GM23338 (cell line): ENCODE results near the gene ASPRV1. TPM values are rescaled to one million over a fixed set of nuclear protein-coding genes. Genes with fewer than 3 reads are reported as not detected.

ENCODE experiments used
- ATAC-seq: fragments of 200-7000 bp; cut with Tn5 transposase; 3 replicates; pipeline ENCODE4 v1.9.1; 2020
- DNase-seq: peaks from one replicate; pipeline ENCODE4 v3.0.0-alpha.2; 2015; ENCODE audit warnings: low spot score
- H2AFZ ChIP-seq: fragments of 200-600 bp; sonication (generic); 2 replicates; pipeline ENCODE4 v1.8.0; 2016; ENCODE audit warnings: antibody characterized with exemption, mild to moderate bottlenecking, moderate library complexity
- H3F3A ChIP-seq: fragments of 200-600 bp; sonication (generic); replicated peaks from 2 replicates; pipeline ENCODE4 v1.8.0; 2017; ENCODE audit warnings: antibody characterized with exemption, mixed run types, low read depth
- H3K27ac ChIP-seq: fragments of 200-600 bp; sonication (generic); 2 replicates; pipeline ENCODE4 v1.6.1; 2016; ENCODE audit warnings: low read depth
- H3K27me3 ChIP-seq: fragments of 200-600 bp; sonication (generic); 2 replicates; pipeline ENCODE4 v1.8.0; 2016; ENCODE audit warnings: mild to moderate bottlenecking, mixed run types, moderate library complexity; ENCODE audit not compliant: insufficient read depth
- H3K36me3 ChIP-seq: fragments of 200-600 bp; sonication (generic); 2 replicates; pipeline ENCODE4 v1.8.0; 2016; ENCODE audit warnings: mild to moderate bottlenecking; ENCODE audit not compliant: insufficient read depth
- H3K4me1 ChIP-seq: fragments of 200-600 bp; sonication (generic); 2 replicates; pipeline ENCODE4 v1.8.0; 2016; ENCODE audit warnings: mild to moderate bottlenecking, moderate library complexity; ENCODE audit not compliant: insufficient read depth
- H3K4me2 ChIP-seq: fragments of 200-600 bp; sonication (generic); 2 replicates; pipeline ENCODE4 v1.7.1; 2017; ENCODE audit warnings: mixed run types
- H3K4me3 ChIP-seq: fragments of 200-600 bp; sonication (generic); 2 replicates; pipeline ENCODE4 v1.6.1; 2016; ENCODE audit warnings: mixed run types
- H3K79me2 ChIP-seq: fragments of 200-600 bp; sonication (generic); replicated peaks from 2 replicates; pipeline ENCODE4 v1.8.0; 2017; ENCODE audit warnings: mild to moderate bottlenecking; ENCODE audit not compliant: insufficient read depth
- H3K9me2 ChIP-seq: fragments of 200-600 bp; sonication (generic); 2 replicates; pipeline ENCODE4 v1.8.0; 2017; ENCODE audit not compliant: insufficient read depth
- H4K20me1 ChIP-seq: fragments of 200-600 bp; sonication (generic); replicated peaks from 2 replicates; pipeline ENCODE4 v1.8.0; 2017; ENCODE audit warnings: mild to moderate bottlenecking; ENCODE audit not compliant: insufficient read depth
- H3K27ac Mint-ChIP-seq: 2 replicates; pipeline ENCODE4 v1.8.0; 2020; ENCODE audit warnings: inconsistent platforms, mild to moderate bottlenecking, moderate library complexity, mixed read lengths
- H3K27me3 Mint-ChIP-seq: 3 replicates; pipeline ENCODE4 v1.8.0; 2022; ENCODE audit warnings: low read depth, mild to moderate bottlenecking, moderate library complexity, mixed read lengths, inconsistent platforms; ENCODE audit not compliant: insufficient read depth, poor library complexity
- H3K36me3 Mint-ChIP-seq: 3 replicates; pipeline ENCODE4 v1.8.0; 2021; ENCODE audit warnings: low read depth, mild to moderate bottlenecking, inconsistent platforms, moderate library complexity, mixed read lengths
- H3K4me1 Mint-ChIP-seq: 3 replicates; pipeline ENCODE4 v1.8.0; 2020; ENCODE audit warnings: mild to moderate bottlenecking, inconsistent platforms, mixed read lengths
- H3K4me3 Mint-ChIP-seq: 3 replicates; pipeline ENCODE4 v1.8.0; 2021; ENCODE audit warnings: moderate library complexity, mild to moderate bottlenecking, inconsistent platforms, mixed read lengths
- H3K9me3 Mint-ChIP-seq: 3 replicates; pipeline ENCODE4 v1.8.0; 2020; ENCODE audit warnings: moderate library complexity, mild to moderate bottlenecking, inconsistent platforms, mixed read lengths
- CREB1 ChIP-seq: fragments of 250-450 bp; sonication (Bioruptor Pico); IDR thresholded peaks from 2 replicates; pipeline ENCODE4 v1.5.0; 2020; ENCODE audit warnings: low read depth, mild to moderate bottlenecking, moderate library complexity
- ETS1 ChIP-seq: IDR thresholded peaks from 2 replicates; pipeline ENCODE4 v1.6.1; 2016; ENCODE audit warnings: antibody characterized with exemption
- EZH2 ChIP-seq: fragments of 200-600 bp; sonication (generic); IDR thresholded peaks from one replicate; pipeline ENCODE4 v1.8.0; 2017; ENCODE audit warnings: antibody characterized with exemption, mild to moderate bottlenecking, low read depth; ENCODE audit not compliant: unreplicated experiment
- JUNB ChIP-seq: IDR thresholded peaks from one replicate; pipeline ENCODE4 v1.6.1; 2016; ENCODE audit warnings: antibody characterized with exemption; ENCODE audit not compliant: unreplicated experiment
- NANOG ChIP-seq: IDR thresholded peaks from 2 replicates; pipeline ENCODE4 v1.6.1; 2016; ENCODE audit warnings: antibody characterized with exemption, borderline replicate concordance
- POLR2AphosphoS5 ChIP-seq: IDR thresholded peaks from 2 replicates; pipeline ENCODE4 v1.6.1; 2016; ENCODE audit warnings: antibody characterized with exemption, low read depth
- STAT1 ChIP-seq: IDR thresholded peaks from one replicate; pipeline ENCODE4 v1.6.1; 2016; ENCODE audit warnings: antibody characterized with exemption; ENCODE audit not compliant: unreplicated experiment
- ZNF114 ChIP-seq: fragments of 250-450 bp; sonication (Bioruptor Pico); IDR thresholded peaks from 2 replicates; pipeline ENCODE4 v1.5.0; 2020; ENCODE audit warnings: mild to moderate bottlenecking, moderate library complexity
- ZNF331 ChIP-seq: fragments of 250-450 bp; sonication (Bioruptor Pico); IDR thresholded peaks from 2 replicates; pipeline ENCODE4 v1.5.0; 2020; ENCODE audit warnings: low read depth, mild to moderate bottlenecking, moderate library complexity
- ZNF462 ChIP-seq: fragments of 250-450 bp; sonication (Bioruptor Pico); IDR thresholded peaks from 2 replicates; pipeline ENCODE4 v1.5.0; 2020; ENCODE audit warnings: mild to moderate bottlenecking, moderate library complexity
- polyA plus RNA-seq: library from polyadenylated mRNA; unstranded; fragments of >200 nt; fragmentation: Nextera tagmentation; extraction: Ambion mirVana; gene quantifications from 2 replicates; pipeline ENCODE4 v1.2.1, GENCODE V29; 2016
- total RNA-seq: library from RNA; depleted of rRNA; stranded (reverse); fragments of >200 nt; shearing (Covaris generic); gene quantifications from 2 replicates; pipeline ENCODE4 v1.2.3, GENCODE V29; 2014
- TF ChIP-seq, protein P1 (sequence below): IDR thresholded peaks from one replicate; pipeline ENCODE4 v1.6.1; 2018; ENCODE audit warnings: antibody characterized with exemption; ENCODE audit not compliant: unreplicated experiment

The ASPRV1 gene
- total and polyA plus RNA-seq, 2 experiments from 2014 or later, result 0.60 to 1.4 TPM

DNA sequence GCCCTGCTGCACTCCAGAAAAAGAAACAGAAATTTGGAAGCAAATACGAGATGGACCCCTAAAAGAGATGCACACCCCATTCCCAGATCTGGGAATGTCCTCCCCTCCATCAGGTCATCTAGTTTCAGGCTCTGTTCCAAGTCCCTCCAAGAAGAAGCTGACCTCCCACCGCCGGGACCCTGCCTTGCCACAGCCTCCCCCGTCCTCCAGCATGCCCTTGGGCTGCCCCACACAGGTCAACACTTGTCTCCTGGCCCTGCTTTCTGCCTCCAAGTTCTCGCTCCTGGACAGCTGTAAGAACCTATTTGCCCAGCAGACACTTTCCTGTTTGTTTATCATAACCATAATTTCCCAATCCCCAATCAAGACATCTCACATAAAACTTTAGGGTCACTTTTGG, 2.0 kb downstream of the ASPRV1 start:
- Histone ChIP-seq H4K20me1 (no peaks in the 10 kb centered on the region), H3K4me2 (no peak overlapping the region), H3K79me2 (no peaks in the 10 kb centered on the region), H3K4me3 (no peak overlapping the region), H3K27me3 (no peaks in the 10 kb centered on the region), H3K27ac (no peak overlapping the region), H2AFZ (no peak overlapping the region), H3K4me1 (peaks cover 6% of the 10 kb centered on the region; the same call in 1 of the 2 replicates), H3K36me3 (no peaks in the 10 kb centered on the region), H3K9me2 (peaks cover 14% of the 10 kb centered on the region; the same call in 1 of the 2 replicates), H3F3A (no peaks in the 10 kb centered on the region)
- DNase-seq (no peak), ATAC-seq (no peak)
- H3K27ac Mint-ChIP-seq, result no peak overlapping the region
- peaks cover 10% of the 10 kb centered on the region for H3K4me1 Mint-ChIP-seq
- TF ChIP-seq ZNF114 (CRISPR knock-in tag), result no peak
- TF ChIP-seq STAT1, result no peak
- TF ChIP-seq CREB1, result no peak
- TF ChIP-seq EZH2, result no peak
- TF ChIP-seq JUNB, result no peak
- TF ChIP-seq ZNF331 (CRISPR knock-in tag), result no peak
- H3K9me3 Mint-ChIP-seq, result no peaks in the 10 kb centered on the region
- no peaks in the 10 kb centered on the region; the same call in 2 of the 3 replicates for H3K36me3 Mint-ChIP-seq
- no peak overlapping the region for H3K4me3 Mint-ChIP-seq
- H3K27me3 Mint-ChIP-seq, result peaks cover 2% of the 10 kb centered on the region

- no peak for ATAC-seq
- Histone ChIP-seq H3K4me3 (no peak overlapping the region), H3K79me2 (no peaks in the 10 kb centered on the region), H3F3A (no peaks in the 10 kb centered on the region), H3K27ac (no peak overlapping the region), H2AFZ (no peak overlapping the region), H3K9me2 (peaks cover 14% of the 10 kb centered on the region; the same call in 1 of the 2 replicates), H3K4me2 (no peak overlapping the region), H3K27me3 (no peaks in the 10 kb centered on the region), H3K36me3 (no peaks in the 10 kb centered on the region), H3K4me1 (0 out of 2 replicates have a peak, but pooled peaks cover under 1% of the 10 kb centered on the region), H4K20me1 (no peaks in the 10 kb centered on the region)
- Mint-ChIP-seq H3K27ac (no peak overlapping the region), H3K36me3 (no peaks in the 10 kb centered on the region; the same call in 2 of the 3 replicates), H3K9me3 (no peaks in the 10 kb centered on the region), H3K4me3 (no peak overlapping the region), H3K4me1 (peaks cover 2% of the 10 kb centered on the region), H3K27me3 (peaks cover 2% of the 10 kb centered on the region)
- DNase-seq, result no peak
- TF ChIP-seq NANOG (no peak), ZNF331 (CRISPR knock-in tag) (no peak), ZNF114 (CRISPR knock-in tag) (no peak), ZNF462 (no peak), EZH2 (no peak), ETS1 (no peak), STAT1 (no peak), CREB1 (no peak), JUNB (no peak), POLR2AphosphoS5 (no peak)
- TF ChIP-seq, protein P1, sequence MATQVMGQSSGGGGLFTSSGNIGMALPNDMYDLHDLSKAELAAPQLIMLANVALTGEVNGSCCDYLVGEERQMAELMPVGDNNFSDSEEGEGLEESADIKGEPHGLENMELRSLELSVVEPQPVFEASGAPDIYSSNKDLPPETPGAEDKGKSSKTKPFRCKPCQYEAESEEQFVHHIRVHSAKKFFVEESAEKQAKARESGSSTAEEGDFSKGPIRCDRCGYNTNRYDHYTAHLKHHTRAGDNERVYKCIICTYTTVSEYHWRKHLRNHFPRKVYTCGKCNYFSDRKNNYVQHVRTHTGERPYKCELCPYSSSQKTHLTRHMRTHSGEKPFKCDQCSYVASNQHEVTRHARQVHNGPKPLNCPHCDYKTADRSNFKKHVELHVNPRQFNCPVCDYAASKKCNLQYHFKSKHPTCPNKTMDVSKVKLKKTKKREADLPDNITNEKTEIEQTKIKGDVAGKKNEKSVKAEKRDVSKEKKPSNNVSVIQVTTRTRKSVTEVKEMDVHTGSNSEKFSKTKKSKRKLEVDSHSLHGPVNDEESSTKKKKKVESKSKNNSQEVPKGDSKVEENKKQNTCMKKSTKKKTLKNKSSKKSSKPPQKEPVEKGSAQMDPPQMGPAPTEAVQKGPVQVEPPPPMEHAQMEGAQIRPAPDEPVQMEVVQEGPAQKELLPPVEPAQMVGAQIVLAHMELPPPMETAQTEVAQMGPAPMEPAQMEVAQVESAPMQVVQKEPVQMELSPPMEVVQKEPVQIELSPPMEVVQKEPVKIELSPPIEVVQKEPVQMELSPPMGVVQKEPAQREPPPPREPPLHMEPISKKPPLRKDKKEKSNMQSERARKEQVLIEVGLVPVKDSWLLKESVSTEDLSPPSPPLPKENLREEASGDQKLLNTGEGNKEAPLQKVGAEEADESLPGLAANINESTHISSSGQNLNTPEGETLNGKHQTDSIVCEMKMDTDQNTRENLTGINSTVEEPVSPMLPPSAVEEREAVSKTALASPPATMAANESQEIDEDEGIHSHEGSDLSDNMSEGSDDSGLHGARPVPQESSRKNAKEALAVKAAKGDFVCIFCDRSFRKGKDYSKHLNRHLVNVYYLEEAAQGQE, result no peak
These were observed 3.0 kb downstream of the ASPRV1 start for GRCh38 chr2:69958480-69958879.
